GM12874 (cell line): Measurements from ENCODE around the gene MACROD2.

ENCODE experiments used
- TF ChIP-seq, protein P1 (sequence below): IDR thresholded peaks from 2 replicates; pipeline ENCODE4 v1.5.1; 2011; ENCODE audit warnings: low read depth, mild to moderate bottlenecking, control low read depth, low read length, moderate library complexity; ENCODE audit not compliant: insufficient read depth

Gene MACROD2

DNA sequence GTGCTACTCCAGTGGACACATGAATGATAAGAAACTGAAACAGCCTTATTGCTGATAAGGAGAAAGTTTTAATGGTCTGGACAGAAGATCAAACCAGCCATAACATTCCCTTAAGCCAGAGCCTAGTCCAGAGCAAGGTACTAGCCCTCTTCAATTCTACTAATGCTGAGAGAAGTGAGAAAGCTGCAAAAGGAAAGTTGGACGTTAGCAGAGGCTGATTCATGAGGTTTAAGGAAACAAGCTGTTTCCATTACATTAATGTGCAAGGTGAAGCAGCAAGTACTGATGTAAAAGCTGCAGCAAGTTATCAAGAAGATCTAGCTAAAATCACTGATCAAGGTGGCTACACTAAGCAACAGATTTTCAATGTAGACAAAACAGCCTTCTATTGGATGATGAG, 1943.5 kb downstream of the MACROD2 start:
- TF ChIP-seq, protein P1, sequence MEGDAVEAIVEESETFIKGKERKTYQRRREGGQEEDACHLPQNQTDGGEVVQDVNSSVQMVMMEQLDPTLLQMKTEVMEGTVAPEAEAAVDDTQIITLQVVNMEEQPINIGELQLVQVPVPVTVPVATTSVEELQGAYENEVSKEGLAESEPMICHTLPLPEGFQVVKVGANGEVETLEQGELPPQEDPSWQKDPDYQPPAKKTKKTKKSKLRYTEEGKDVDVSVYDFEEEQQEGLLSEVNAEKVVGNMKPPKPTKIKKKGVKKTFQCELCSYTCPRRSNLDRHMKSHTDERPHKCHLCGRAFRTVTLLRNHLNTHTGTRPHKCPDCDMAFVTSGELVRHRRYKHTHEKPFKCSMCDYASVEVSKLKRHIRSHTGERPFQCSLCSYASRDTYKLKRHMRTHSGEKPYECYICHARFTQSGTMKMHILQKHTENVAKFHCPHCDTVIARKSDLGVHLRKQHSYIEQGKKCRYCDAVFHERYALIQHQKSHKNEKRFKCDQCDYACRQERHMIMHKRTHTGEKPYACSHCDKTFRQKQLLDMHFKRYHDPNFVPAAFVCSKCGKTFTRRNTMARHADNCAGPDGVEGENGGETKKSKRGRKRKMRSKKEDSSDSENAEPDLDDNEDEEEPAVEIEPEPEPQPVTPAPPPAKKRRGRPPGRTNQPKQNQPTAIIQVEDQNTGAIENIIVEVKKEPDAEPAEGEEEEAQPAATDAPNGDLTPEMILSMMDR, result no peak

DNA sequence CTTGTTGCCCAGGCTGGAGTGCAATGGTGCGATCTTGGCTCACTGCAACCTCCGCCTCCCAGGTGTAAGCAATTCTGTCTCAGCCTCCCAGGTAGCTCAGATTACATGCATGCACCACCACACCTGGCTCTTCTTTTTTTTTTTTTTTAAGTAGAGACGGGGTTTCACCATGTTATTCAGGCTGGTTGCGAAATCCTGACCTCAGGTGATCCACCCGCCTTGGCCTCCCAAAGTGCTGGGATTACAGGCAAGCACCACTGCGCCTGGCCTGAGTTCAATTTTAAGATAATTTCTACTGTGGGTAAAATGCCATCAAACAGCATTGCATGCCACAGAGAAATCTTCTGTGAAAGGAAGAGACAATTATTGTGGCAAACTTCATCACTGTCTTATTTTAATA, 1944.8 kb downstream of the MACROD2 start:
- TF ChIP-seq, protein P1, result no peak

DNA sequence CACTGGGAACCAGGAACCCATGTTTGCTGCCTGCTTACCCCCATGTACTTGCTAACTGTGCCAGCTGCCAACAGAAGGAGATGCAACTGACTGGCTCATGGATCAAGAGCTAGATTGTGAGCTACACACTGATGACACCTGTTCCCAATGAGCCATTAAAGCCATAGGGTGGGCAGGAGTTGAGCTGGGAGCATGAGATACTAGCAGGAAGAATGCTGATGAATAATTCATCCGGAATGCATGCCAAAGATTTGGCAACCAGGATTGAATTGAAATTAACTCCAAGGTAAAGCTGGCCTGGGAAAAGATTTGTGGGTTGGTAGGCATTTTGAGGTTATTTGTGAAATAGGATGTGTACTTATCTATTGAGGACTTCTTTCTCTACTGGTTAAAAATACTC, 1946.8 kb downstream of the MACROD2 start:
- TF ChIP-seq, protein P1, result no peak

DNA sequence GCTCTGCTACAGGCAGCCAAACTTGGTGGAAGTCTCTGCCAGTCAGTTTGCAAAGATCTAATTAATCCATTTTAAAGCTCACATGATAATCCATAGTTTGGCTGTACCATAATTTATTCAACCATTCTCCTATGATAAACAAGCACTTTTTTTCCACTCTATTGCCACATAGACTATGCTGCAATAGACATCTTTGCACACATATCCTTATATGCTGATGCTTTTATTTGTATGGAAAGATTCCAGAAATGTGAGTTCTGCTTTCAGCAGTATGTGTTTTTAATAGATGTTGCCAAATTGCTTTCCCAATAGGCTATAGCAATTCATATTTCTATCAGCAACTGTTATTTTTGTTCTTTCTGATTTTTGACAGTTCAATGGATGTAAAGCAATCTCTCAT, 1950.0 kb downstream of the MACROD2 start:
- TF ChIP-seq, protein P1, result no peak

DNA sequence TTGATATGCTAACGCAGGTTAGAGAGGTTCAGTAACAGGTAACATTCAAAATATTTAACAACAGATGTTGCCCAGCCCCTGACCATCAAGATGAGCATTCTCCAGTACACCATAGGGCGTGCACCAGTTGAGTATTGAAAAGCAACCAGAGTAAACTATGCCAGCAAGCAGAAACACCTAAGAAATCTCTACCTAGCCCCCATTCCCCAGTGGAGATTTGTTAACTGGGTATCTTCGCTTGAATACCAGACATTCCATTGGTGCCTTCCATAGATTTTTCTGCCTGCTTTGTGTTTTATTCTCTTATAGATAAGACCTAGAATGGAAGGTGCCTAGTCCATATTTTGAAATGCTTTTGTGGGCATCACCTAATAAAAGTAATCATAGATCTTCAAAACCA, 1954.1 kb downstream of the MACROD2 start:
- TF ChIP-seq, protein P1, result no peak

DNA sequence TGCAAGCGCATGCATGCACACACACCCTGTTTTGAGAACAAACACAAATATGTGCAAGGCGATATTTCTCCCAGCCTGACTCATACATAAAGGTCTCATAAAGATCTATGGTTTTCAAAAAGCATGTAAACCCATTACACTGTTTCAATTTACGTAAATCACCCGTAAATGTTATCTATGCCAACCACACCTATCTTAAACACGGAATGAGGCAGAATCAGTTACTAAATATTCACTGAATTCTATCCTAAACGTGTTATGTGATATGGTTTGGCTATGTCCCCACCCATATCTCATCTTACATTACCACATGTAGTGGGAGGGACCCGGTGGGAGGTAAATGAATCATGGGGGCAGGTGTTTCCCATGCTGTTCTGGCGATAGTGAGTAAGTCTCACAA, 1956.3 kb downstream of the MACROD2 start:
- TF ChIP-seq, protein P1, result no peak

DNA sequence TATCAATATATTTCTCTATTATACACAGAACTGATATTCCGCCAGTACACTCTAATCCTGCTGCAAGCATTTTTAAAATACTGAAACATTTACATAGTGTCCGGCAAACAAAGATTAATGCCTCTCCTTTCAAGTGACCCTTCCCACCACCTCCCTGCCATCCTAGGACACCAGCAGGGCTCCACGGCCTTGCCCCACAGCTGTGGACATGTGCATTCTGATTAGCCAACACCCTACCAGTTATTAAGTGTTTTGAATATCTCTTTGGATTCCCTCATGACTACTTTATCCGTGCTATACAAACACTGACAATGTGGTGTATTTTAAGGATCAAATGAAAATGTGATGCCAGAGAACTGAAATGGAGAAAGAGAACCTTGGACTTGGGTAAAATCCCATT, 1962.8 kb downstream of the MACROD2 start:
- TF ChIP-seq, protein P1, result no peak

DNA sequence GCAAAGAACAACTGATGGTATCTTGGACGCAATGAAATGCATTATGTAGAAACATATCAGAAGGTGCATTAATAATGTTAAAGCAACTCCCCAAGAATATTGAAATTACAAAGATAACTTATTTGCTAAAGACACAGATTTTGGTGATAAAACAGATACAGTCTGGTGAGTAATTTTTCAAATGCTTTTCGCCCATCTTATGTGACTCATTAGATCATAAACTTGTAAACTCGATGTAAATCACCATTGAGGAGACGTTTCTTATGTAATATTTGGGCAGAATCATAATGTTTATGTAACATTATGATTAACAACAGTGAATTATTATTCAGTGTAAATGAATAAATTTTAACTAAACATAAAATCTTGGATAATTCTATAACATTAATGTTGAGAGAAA, 1969.8 kb downstream of the MACROD2 start:
- TF ChIP-seq, protein P1, result no peak
